NOMO-1 (cell line): ENCODE measurements around the gene TDRD10.
A peak's percentile ranks its signal among the peaks of the same experiment; 100 is the strongest.
"Not testable (repeated sequence)": the region's sequence is repeated elsewhere in the genome, so short reads cannot be mapped to it uniquely, and the experiment has no call there.

Source experiments
- DNase-seq, 2 experiments: peaks; one replicate each; lab custom pipeline; 2025; ENCODE audit not compliant: unreplicated experiment in 2 of 2; lab: John Stamatoyannopoulos, UW

TDRD10 gene

GRCh38 chr1:154503898-154504297 is 1.9 kb downstream of the TDRD10 start:
- DNase-seq, result no peak

GRCh38 chr1:154512760-154513159 is 10.7 kb downstream of the TDRD10 start:
- no peak for DNase-seq

- no peak for DNase-seq
Observed at GRCh38 chr1:154514066-154514553, 12.1 kb downstream of the TDRD10 start.

- DNase-seq, result no peak
Observed at GRCh38 chr1:154517661-154518060, 15.6 kb downstream of the TDRD10 start.

GRCh38 chr1:154519591-154519991 is 17.6 kb downstream of the TDRD10 start:
- DNase-seq, result no peak

GRCh38 chr1:154520333-154520732 is 18.3 kb downstream of the TDRD10 start:
- DNase-seq, result no peak

GRCh38 chr1:154521695-154522094 is 19.7 kb downstream of the TDRD10 start:
- DNase-seq, result no peak

- DNase-seq, result no peak
Observed at GRCh38 chr1:154524881-154525280, 22.9 kb downstream of the TDRD10 start.

GRCh38 chr1:154527192-154527591 is 25.2 kb downstream of the TDRD10 start:
- no peak for DNase-seq

GRCh38 chr1:154529308-154529707 is 27.3 kb downstream of the TDRD10 start:
- DNase-seq, result no peak

GRCh38 chr1:154531950-154532349 is 29.9 kb downstream of the TDRD10 start:
- DNase-seq, result not testable (repeated sequence)

GRCh38 chr1:154533952-154534844 is 32.2 kb downstream of the TDRD10 start:
- no peak for DNase-seq

GRCh38 chr1:154536570-154536969 is 34.6 kb downstream of the TDRD10 start:
- DNase-seq, result no peak

- no peak for DNase-seq
Observed at GRCh38 chr1:154539486-154540483, 37.8 kb downstream of the TDRD10 start.

- no peak for DNase-seq
Observed at GRCh38 chr1:154541231-154541630, 39.2 kb downstream of the TDRD10 start.

GRCh38 chr1:154546264-154547063 is 44.4 kb downstream of the TDRD10 start:
- DNase-seq, result peak; percentile 33 to 66

GRCh38 chr1:154547105-154547732 is 45.2 kb downstream of the TDRD10 start:
- DNase-seq, result no peak

GRCh38 chr1:154548028-154548427 is 46.0 kb downstream of the TDRD10 start:
- no peak for DNase-seq

- DNase-seq, result no peak
Observed at GRCh38 chr1:154549202-154549770, 47.3 kb downstream of the TDRD10 start.

GRCh38 chr1:154550070-154550469 is 48.1 kb downstream of the TDRD10 start:
- DNase-seq, result no peak
